GM18511 (cell line): ENCODE results near the gene TLR10.
A peak's percentile ranks its signal among the peaks of the same experiment; 100 is the strongest.
"Not testable (repeated sequence)": the region's sequence is repeated elsewhere in the genome, so short reads cannot be mapped to it uniquely, and the experiment has no call there.

Experiments used
- ATAC-seq: cut with Tn5 transposase; IDR thresholded peaks from one replicate; pipeline ENCODE4 v1.9.1; 2021; ENCODE audit warnings: mild to moderate bottlenecking, moderate library complexity; ENCODE audit not compliant: unreplicated experiment

The TLR10 gene

DNA sequence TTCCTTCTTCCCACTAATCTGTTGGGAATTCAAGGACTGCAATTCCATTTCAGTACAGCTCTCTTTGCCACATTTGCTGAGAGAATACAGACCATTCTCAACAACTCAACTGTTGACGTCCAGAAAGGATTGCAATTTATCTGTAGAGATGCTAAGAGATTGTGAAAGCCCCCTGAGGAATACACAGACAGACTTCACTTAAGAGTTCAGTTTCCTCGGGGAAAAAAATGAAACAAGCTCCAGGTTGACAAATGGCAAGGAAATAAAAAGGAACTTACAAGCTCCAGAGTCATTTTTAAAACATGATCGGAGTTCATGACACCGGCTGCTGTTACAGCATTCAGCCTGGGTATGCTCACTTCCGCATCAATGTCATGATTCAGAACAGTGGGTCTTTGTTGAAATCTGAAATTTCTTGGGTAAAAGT lies 13.8 kb downstream of the TLR10 start:
- no peak for ATAC-seq

GRCh38 chr4:38766940-38767339 lies 15.8 kb downstream of the TLR10 start:
- not testable (repeated sequence) for ATAC-seq

- ATAC-seq = no peak
These were observed 17.4 kb downstream of the TLR10 start for GRCh38 chr4:38765382-38765781.

DNA sequence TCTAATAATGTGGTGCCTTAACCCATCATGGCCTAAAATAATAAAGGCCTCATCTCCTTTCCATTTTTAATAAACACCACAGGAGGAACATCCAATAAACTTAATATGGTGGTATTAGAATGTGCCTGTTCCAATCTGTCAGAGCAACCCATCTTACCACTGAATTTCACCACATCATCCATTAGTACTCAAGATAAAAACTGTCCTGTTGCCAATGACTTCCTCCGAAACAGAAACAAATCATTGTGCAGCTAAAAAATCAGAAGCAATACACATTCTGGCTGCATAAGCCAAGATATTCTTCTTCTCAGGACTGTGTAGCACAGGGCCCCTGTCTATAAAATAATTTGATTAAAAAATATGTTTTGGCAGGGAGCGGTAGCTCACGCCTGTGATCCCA lies 18.5 kb downstream of the TLR10 start:
- ATAC-seq = no peak

- ATAC-seq = peak; percentile 38
These were observed 20.2 kb downstream of the TLR10 start for GRCh38 chr4:38762560-38762959.

GRCh38 chr4:38759790-38760122 lies 23.0 kb downstream of the TLR10 start:
- ATAC-seq = no peak

DNA sequence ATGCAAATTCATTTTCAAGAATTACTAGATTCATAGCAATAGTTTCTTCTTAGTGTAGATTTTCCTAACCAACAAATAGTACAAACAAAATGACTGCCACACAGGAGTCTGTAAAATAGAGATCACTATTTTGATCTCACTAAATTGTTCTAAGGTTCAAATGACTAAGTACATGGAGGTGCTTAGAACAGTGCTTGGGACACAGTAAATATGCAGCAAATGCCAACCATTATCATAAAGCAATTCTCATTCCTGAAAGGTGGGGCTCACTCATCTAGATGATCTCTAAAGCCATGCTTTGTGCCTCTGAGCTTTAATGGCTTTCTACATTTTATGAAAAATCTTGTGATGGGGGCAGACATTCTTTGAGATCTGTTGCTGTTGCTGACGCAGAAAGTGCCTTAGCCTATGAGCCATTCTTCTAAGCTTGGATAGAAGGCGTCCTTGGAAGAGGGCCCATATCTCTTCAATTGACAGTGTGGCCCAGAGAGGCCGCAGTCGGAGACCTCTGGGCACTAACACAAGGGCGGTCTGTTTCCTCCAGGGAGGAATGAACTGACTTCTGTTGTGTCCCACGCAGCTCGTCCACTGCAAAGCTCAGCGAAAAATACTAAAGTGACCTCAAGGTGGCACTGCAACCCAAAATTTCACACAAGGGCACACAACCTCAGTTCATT lies 23.5 kb downstream of the TLR10 start:
- ATAC-seq = no peak

GRCh38 chr4:38757945-38758600 lies 24.7 kb downstream of the TLR10 start:
- no peak for ATAC-seq

GRCh38 chr4:38752941-38753806 lies 29.6 kb downstream of the TLR10 start:
- no peak for ATAC-seq

- peak; percentile 99 for ATAC-seq
These were observed 30.3 kb downstream of the TLR10 start for GRCh38 chr4:38752372-38752940.

DNA sequence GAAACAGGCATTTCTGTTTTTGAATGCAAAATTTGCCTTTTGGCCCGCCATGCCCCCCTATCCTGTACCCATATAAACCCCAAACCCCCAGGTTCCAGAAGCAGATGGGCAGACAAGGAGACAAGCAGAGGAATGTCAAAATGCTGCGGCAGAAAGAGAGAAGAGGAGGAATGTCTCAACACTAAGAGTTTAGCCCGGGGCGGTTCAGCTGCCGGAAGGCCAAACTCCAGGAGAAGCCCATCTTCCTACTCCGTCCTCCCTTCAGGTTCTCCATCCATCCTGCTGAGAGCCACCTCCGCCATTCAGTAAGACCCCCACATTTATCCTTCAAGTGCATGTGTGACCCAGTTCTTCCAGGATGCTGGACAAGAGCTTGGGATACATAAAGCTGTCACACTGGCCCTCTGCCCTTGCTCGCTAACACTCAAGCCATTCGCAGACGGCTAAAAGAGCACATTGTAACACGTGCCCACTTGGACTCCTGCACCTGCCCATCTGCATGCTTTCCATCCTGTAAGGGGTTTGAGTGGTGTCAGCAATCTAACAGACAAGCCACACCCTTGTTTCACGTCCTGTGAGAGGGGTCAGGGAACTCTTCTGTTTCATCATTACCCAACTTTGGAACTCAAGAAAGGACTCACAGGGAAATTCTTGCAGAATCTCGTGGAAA lies 31.3 kb downstream of the TLR10 start:
- ATAC-seq = no peak

DNA sequence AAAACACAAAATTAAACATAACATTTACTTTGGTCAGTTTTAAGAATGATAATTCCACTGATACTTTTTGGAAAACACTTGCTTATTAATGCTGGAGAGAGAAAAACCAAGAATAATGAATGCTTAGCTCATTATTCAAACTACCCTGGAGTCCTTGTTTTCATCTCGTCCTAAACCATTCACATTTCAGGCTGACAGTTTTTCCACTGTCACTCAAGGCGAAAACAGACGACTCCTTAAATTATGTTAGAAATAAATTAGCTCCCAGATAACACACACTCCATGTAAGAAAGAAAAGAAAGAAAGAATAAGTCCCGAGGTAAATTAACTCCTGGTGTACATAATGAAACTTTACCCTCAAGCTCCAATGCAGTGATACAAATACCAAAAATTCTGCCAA lies 33.5 kb downstream of the TLR10 start:
- ATAC-seq = no peak

GRCh38 chr4:38747629-38748028 lies 35.2 kb downstream of the TLR10 start:
- ATAC-seq = no peak

DNA sequence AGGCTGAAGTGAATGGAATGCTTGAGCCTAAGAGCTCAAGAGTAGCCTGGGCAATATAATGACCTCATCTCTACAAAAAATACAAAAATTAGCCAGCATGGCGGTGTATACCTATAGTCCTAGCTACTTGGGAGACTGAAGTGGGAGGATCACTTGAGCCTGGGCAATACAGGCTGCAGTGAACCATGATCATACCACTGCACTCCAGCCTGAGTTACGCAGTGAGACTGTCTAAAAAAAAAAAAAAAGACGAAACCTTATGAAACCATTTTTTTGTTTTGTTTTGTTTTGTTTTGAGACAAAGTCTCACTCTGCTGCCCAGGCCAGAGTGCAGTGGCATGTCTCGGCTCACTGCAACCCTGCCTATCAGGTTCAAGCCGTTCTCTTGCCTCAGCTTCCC lies 36.9 kb downstream of the TLR10 start:
- no peak for ATAC-seq

DNA sequence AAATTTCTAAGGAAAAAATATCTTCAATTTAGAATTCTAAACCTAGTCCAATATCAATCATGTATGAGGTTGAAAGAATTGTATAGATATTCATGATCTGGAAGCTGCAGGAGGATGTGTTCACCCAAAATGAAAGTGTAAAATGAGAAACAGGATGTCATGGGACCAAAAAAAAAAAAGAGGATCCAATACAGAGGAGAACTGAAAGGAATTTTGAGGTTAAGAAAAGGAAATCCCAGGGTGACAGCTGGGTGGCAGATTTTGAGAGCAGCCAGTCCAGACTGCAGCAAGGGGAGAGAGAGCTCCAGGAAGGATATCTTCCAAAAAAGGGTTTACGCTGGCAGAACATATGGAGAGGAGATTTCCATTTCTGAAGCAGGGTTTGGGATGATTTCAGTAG lies 38.9 kb downstream of the TLR10 start:
- ATAC-seq = no peak

- no peak for ATAC-seq
These were observed 42.5 kb downstream of the TLR10 start for GRCh38 chr4:38740303-38740702.

- no peak for ATAC-seq
These were observed 43.6 kb downstream of the TLR10 start for GRCh38 chr4:38738940-38739803.

- no peak for ATAC-seq
These were observed 46.9 kb downstream of the TLR10 start for GRCh38 chr4:38735870-38736269.

GRCh38 chr4:38734911-38735310 lies 47.9 kb downstream of the TLR10 start:
- ATAC-seq = no peak

- no peak for ATAC-seq
These were observed 48.3 kb downstream of the TLR10 start for GRCh38 chr4:38734446-38734845.
